ENCODE data around the gene INTS6. TPM values are rescaled to one million over a fixed set of nuclear protein-coding genes. Genes with fewer than 3 reads are reported as not detected.

Gene INTS6
- total and polyA plus RNA-seq, 2 donors (not counting 1 experiment from before 2014, with no cell fraction given) = 15.4 to 74.7 TPM

- no peaks in the 10 kb centered on the region for H3K27me3 Mint-ChIP-seq
- Histone ChIP-seq H3K79me2 (ENCODE audit: control insufficient read depth, insufficient read depth, low read length) (no peaks in the 10 kb centered on the region), H3K4me1 (ENCODE audit: control insufficient read depth in 2 of 2, insufficient read depth in 2 of 2, low read length in 2 of 2) (peaks cover 0 to 6% of the 10 kb centered on the region in 2 donors), H3K27me3 (replicated peaks in 1 of 4; ENCODE audit: control extremely low read depth in 1 of 4, control insufficient read depth in 3 of 4, insufficient read depth in 4 of 4, low read length in 3 of 4) (no peaks in the 10 kb centered on the region), H3K9ac (ENCODE audit: low read length) (no peak overlapping the region), H4K20me1 (ENCODE audit: control insufficient read depth, insufficient read depth, low read length, poor library complexity, severe bottlenecking) (no peaks in the 10 kb centered on the region), H2AFZ (ENCODE audit: insufficient read depth, low read depth, low read length, poor library complexity, severe bottlenecking) (no peak overlapping the region), H3K9me3 (ENCODE audit: control extremely low read depth in 1 of 3, control insufficient read depth in 2 of 3, insufficient read depth in 1 of 3, low read length in 2 of 3) (no peaks in the 10 kb centered on the region), H3K27ac (ENCODE audit: low read length in 2 of 2) (no peak overlapping the region), H3K4me3 (ENCODE audit: control extremely low read depth in 1 of 5, extremely low read depth in 1 of 5, insufficient read depth in 1 of 5, low read depth in 2 of 5, low read length in 4 of 5) (no peak overlapping the region), H3K4me2 (replicated peaks; ENCODE audit: low read depth, low read length, poor library complexity, severe bottlenecking) (no peak overlapping the region), H3K36me3 (replicated peaks in 1 of 2; ENCODE audit: control extremely low read depth in 1 of 2, control insufficient read depth in 1 of 2, extremely low read depth in 1 of 2, insufficient read depth in 2 of 2, low read length in 1 of 2) (no peaks in the 10 kb centered on the region)
- no CpG with 5 or more reads among the region's 2 CpGs for WGBS (ENCODE audit: insufficient coverage)
- CTCF ChIA-PET = no interaction called here
- H3K4me3 Mint-ChIP-seq = no peak overlapping the region
- POLR2A ChIA-PET = no interaction called here
- H3K4me1 Mint-ChIP-seq = peaks cover 9% of the 10 kb centered on the region
- ATAC-seq (ENCODE audit: low read depth) (no peak), DNase-seq (no peak)
- no peak overlapping the region for H3K27ac Mint-ChIP-seq
- no peak for TF ChIP-seq EZH2 (IDR thresholded peaks at IDR 0.05; ENCODE audit: borderline replicate concordance, insufficient read depth, low read depth, low read length, poor library complexity, severe bottlenecking)
- TF ChIP-seq, protein P1, sequence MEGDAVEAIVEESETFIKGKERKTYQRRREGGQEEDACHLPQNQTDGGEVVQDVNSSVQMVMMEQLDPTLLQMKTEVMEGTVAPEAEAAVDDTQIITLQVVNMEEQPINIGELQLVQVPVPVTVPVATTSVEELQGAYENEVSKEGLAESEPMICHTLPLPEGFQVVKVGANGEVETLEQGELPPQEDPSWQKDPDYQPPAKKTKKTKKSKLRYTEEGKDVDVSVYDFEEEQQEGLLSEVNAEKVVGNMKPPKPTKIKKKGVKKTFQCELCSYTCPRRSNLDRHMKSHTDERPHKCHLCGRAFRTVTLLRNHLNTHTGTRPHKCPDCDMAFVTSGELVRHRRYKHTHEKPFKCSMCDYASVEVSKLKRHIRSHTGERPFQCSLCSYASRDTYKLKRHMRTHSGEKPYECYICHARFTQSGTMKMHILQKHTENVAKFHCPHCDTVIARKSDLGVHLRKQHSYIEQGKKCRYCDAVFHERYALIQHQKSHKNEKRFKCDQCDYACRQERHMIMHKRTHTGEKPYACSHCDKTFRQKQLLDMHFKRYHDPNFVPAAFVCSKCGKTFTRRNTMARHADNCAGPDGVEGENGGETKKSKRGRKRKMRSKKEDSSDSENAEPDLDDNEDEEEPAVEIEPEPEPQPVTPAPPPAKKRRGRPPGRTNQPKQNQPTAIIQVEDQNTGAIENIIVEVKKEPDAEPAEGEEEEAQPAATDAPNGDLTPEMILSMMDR (IDR thresholded peaks at IDR 0.05) = no peak
- intact Hi-C loops (cut with micrococcal nuclease) = no loop called here
- H3K9me3 Mint-ChIP-seq (ENCODE audit: insufficient read depth) = no peaks in the 10 kb centered on the region
These were observed 131.0 kb downstream of the INTS6 start for GRCh38 chr13:51321836-51322235.

DNA sequence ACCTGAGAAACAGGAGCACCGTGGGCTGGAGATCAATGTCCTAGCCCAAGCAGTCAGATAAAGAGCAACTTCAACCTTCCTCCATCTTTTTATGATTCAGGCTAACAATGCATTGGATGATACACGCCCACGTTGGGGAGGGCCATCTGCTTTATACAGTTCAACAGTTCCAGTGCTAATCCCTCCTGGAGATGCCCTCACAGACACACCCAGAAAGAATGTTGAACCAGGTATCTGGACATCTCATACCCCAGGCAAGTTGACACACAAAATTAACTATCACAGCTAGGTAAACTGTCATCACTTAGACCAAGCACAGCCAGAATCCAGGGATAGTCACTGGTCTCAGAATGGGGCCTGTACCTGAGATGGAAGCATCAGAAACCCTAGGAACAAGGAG lies 134.0 kb downstream of the INTS6 start:
- H3K9ac ChIP-seq (ENCODE audit: low read length) = no peak overlapping the region
- no peak overlapping the region for H3K27ac Mint-ChIP-seq
- no peak for ATAC-seq (ENCODE audit: low read depth)

More for the DNA sequence above, 134.0 kb downstream of the INTS6 start:
- H3K4me3 ChIP-seq (ENCODE audit: control extremely low read depth in 1 of 5, extremely low read depth in 1 of 5, insufficient read depth in 1 of 5, low read depth in 2 of 5, low read length in 4 of 5) = no peak overlapping the region
- no peaks in the 10 kb centered on the region for H3K4me1 ChIP-seq (ENCODE audit: control insufficient read depth in 2 of 2, insufficient read depth in 2 of 2, low read length in 2 of 2)
- intact Hi-C loops (cut with micrococcal nuclease) = no loop called here
- H3K9me3 Mint-ChIP-seq (ENCODE audit: insufficient read depth) = no peaks in the 10 kb centered on the region
- CTCF ChIA-PET = interaction anchor here (1.5 kb wide), 1 partner anchor 18 kb away, joined by 3 read pairs; no protein-coding TSS in a partner anchor
- H3K36me3 ChIP-seq (replicated peaks in 1 of 2; ENCODE audit: control extremely low read depth in 1 of 2, control insufficient read depth in 1 of 2, extremely low read depth in 1 of 2, insufficient read depth in 2 of 2, low read length in 1 of 2) = no peaks in the 10 kb centered on the region
- H3K27me3 ChIP-seq (replicated peaks in 1 of 4; ENCODE audit: control extremely low read depth in 1 of 4, control insufficient read depth in 3 of 4, insufficient read depth in 4 of 4, low read length in 3 of 4) = no peaks in the 10 kb centered on the region
- POLR2A ChIA-PET = no interaction called here
- H3K4me2 ChIP-seq (replicated peaks; ENCODE audit: low read depth, low read length, poor library complexity, severe bottlenecking) = no peak overlapping the region
- no peaks in the 10 kb centered on the region for H3K79me2 ChIP-seq (ENCODE audit: control insufficient read depth, insufficient read depth, low read length)
- no peak for DNase-seq
- H3K4me3 Mint-ChIP-seq = no peak overlapping the region
- no peaks in the 10 kb centered on the region for H3K4me1 Mint-ChIP-seq
- no peaks in the 10 kb centered on the region for H4K20me1 ChIP-seq (ENCODE audit: control insufficient read depth, insufficient read depth, low read length, poor library complexity, severe bottlenecking)
- TF ChIP-seq, protein P1 (IDR thresholded peaks at IDR 0.05) = no peak
- TF ChIP-seq EZH2 (IDR thresholded peaks at IDR 0.05; ENCODE audit: borderline replicate concordance, insufficient read depth, low read depth, low read length, poor library complexity, severe bottlenecking) = no peak
- H3K27me3 Mint-ChIP-seq = no peaks in the 10 kb centered on the region
- no peaks in the 10 kb centered on the region for H3K9me3 ChIP-seq (ENCODE audit: control extremely low read depth in 1 of 3, control insufficient read depth in 2 of 3, insufficient read depth in 1 of 3, low read length in 2 of 3)
- no peak overlapping the region for H2AFZ ChIP-seq (ENCODE audit: insufficient read depth, low read depth, low read length, poor library complexity, severe bottlenecking)
- WGBS (ENCODE audit: insufficient coverage) = 76% methylated on average over 2 of the region's 3 CpGs
- H3K27ac ChIP-seq (ENCODE audit: low read length in 2 of 2) = no peak overlapping the region

Measured in B cell (primary cell).